Suprapubic skin (tissue), 4 donors: ENCODE results near the gene SAMD11. TPM values are rescaled to one million over a fixed set of nuclear protein-coding genes. Genes with fewer than 3 reads are reported as not detected.

Experiments
- DNase-seq, 2 donors: peaks; one replicate each; pipeline ENCODE4 v3.0.0-alpha.2; 2019; ENCODE audit warnings: low spot score in 2 of 2
- H3K27ac ChIP-seq: fragments of 200-600 bp; sonication (generic); one replicate; pipeline ENCODE4 v1.5.1; 2019
- H3K27me3 ChIP-seq: fragments of 200-600 bp; sonication (generic); one replicate; pipeline ENCODE4 v1.5.1; 2019
- H3K36me3 ChIP-seq: fragments of 200-600 bp; sonication (generic); one replicate; pipeline ENCODE4 v1.5.1; 2019
- H3K4me1 ChIP-seq: fragments of 200-600 bp; sonication (generic); one replicate; pipeline ENCODE4 v1.5.1; 2019
- H3K4me3 ChIP-seq: fragments of 200-600 bp; sonication (generic); one replicate; pipeline ENCODE4 v1.5.1; 2019; ENCODE audit warnings: mild to moderate bottlenecking
- H3K9me3 ChIP-seq: fragments of 200-600 bp; sonication (generic); one replicate; pipeline ENCODE4 v1.5.1; 2019
- EP300 ChIP-seq: sonication (generic); formaldehyde crosslinking; IDR thresholded peaks from one replicate; pipeline ENCODE4 v1.6.1; 2017; ENCODE audit warnings: antibody characterized with exemption
- POLR2A ChIP-seq, 2 donors: fragments of 450-650 bp; IDR thresholded peaks; one replicate each; pipeline ENCODE4 v1.6.1; 2017; ENCODE audit warnings: antibody characterized with exemption in 2 of 2, mild to moderate bottlenecking in 2 of 2, moderate library complexity in 2 of 2
- POLR2AphosphoS5 ChIP-seq, 3 donors: sonication (generic); formaldehyde crosslinking; IDR thresholded peaks; one replicate each; pipeline ENCODE4 v1.6.1; 2017; ENCODE audit warnings: antibody characterized with exemption in 3 of 3
- WGBS: methylation state at CpG from one replicate; pipeline ENCODE4 v1.1.5; 2018; 5-methylcytosine and 5-hydroxymethylcytosine counted together
- total RNA-seq, 4 donors: library from RNA; depleted of rRNA; stranded (reverse); fragments of >200 nt; gene quantifications; one replicate each; pipeline ENCODE4 v1.1.0, GENCODE V29; 2016
- TF ChIP-seq, protein P1 (sequence below), 2 donors: fragments of 200-600 bp in 1 of 2; fragments of 450-650 bp in 1 of 2; sonication (generic) in 1 of 2; IDR thresholded peaks; one replicate each; pipeline ENCODE4 v1.5.1; 2016 to 2019; ENCODE audit warnings: antibody characterized with exemption in 2 of 2, mild to moderate bottlenecking in 1 of 2, moderate library complexity in 1 of 2

Gene SAMD11
- total RNA-seq, 4 donors from 2014 or later = 0.85 to 2.0 (median 1.5) TPM; not detected in 1

- peaks cover 37% of the 10 kb centered on the region for H3K4me1 ChIP-seq
- WGBS = 0% methylated on average over 3 of the region's 48 CpGs
- no peak for TF ChIP-seq POLR2AphosphoS5 (IDR thresholded peaks at IDR 0.05)
- no peak for TF ChIP-seq EP300
- TF ChIP-seq POLR2A (IDR thresholded peaks at IDR 0.05) = no peak
- TF ChIP-seq, protein P1, sequence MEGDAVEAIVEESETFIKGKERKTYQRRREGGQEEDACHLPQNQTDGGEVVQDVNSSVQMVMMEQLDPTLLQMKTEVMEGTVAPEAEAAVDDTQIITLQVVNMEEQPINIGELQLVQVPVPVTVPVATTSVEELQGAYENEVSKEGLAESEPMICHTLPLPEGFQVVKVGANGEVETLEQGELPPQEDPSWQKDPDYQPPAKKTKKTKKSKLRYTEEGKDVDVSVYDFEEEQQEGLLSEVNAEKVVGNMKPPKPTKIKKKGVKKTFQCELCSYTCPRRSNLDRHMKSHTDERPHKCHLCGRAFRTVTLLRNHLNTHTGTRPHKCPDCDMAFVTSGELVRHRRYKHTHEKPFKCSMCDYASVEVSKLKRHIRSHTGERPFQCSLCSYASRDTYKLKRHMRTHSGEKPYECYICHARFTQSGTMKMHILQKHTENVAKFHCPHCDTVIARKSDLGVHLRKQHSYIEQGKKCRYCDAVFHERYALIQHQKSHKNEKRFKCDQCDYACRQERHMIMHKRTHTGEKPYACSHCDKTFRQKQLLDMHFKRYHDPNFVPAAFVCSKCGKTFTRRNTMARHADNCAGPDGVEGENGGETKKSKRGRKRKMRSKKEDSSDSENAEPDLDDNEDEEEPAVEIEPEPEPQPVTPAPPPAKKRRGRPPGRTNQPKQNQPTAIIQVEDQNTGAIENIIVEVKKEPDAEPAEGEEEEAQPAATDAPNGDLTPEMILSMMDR (IDR thresholded peaks at IDR 0.05) = no peak
- H3K4me3 ChIP-seq = peak overlapping the region; percentile 49
- H3K27me3 ChIP-seq = peaks cover 61% of the 10 kb centered on the region
- H3K9me3 ChIP-seq = no peaks in the 10 kb centered on the region
- DNase-seq = no peak
- peaks cover 29% of the 10 kb centered on the region for H3K36me3 ChIP-seq
- no peak overlapping the region for H3K27ac ChIP-seq
These were observed 18.7 kb downstream of the SAMD11 start for GRCh38 chr1:942411-942821.

GRCh38 chr1:942864-943533 lies 19.3 kb downstream of the SAMD11 start:
- H3K9me3 ChIP-seq = no peaks in the 10 kb centered on the region
- TF ChIP-seq POLR2AphosphoS5 (IDR thresholded peaks at IDR 0.05) (no peak), EP300 (no peak), POLR2A (IDR thresholded peaks at IDR 0.05) (no peak)
- TF ChIP-seq, protein P1 (IDR thresholded peaks at IDR 0.05) = no peak
- H3K36me3 ChIP-seq = peaks cover 35% of the 10 kb centered on the region
- WGBS = 17% methylated on average over 15 of the region's 27 CpGs
- peaks cover 55% of the 10 kb centered on the region for H3K27me3 ChIP-seq
- no peak overlapping the region for H3K27ac ChIP-seq
- H3K4me1 ChIP-seq = peaks cover 37% of the 10 kb centered on the region
- H3K4me3 ChIP-seq = peak overlapping the region; percentile 49
- no peak for DNase-seq

DNA sequence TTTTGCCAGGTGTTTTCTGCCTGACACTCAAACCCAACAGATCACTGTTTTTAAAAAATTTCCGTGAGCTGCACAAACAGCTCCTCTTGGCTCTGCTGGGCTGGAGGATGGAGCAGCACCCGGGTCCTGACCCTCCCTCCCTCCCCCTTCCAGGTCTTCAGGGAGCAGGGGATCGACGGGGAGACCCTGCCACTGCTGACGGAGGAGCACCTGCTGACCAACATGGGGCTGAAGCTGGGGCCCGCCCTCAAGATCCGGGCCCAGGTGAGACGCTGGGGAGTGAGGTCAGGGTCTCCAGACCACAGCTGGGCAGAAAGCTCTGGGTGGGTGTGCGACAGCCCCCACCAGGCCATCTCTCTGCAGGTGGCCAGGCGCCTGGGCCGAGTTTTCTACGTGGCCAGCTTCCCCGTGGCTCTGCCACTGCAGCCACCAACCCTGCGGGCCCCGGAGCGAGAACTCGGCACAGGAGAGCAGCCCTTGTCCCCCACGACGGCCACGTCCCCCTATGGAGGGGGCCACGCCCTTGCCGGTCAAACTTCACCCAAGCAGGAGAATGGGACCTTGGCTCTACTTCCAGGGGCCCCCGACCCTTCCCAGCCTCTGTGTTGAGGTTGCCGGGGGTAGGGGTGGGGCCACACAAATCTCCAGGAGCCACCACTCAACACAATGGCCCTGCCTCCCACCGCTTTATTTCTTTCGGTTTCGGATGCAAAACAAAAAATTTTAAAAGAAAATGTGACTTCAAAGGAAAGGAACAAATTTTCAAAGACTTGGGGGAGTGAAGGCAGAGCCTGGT lies 20.0 kb downstream of the SAMD11 start:
- Histone ChIP-seq H3K27ac (no peak overlapping the region), H3K27me3 (peaks cover 48% of the 10 kb centered on the region), H3K4me1 (peaks cover 37% of the 10 kb centered on the region), H3K4me3 (no peak overlapping the region), H3K9me3 (no peaks in the 10 kb centered on the region), H3K36me3 (peaks cover 42% of the 10 kb centered on the region)
- no peak for TF ChIP-seq POLR2A (IDR thresholded peaks at IDR 0.05)
- TF ChIP-seq, protein P1 (IDR thresholded peaks at IDR 0.05) = no peak
- no peak for TF ChIP-seq POLR2AphosphoS5 (IDR thresholded peaks at IDR 0.05)
- TF ChIP-seq EP300 = no peak
- DNase-seq = no peak
- WGBS = 76% methylated on average over 10 of the region's 27 CpGs

- Histone ChIP-seq H3K27me3 (peaks cover 41% of the 10 kb centered on the region), H3K9me3 (no peaks in the 10 kb centered on the region), H3K4me1 (peaks cover 36% of the 10 kb centered on the region), H3K36me3 (peaks cover 51% of the 10 kb centered on the region), H3K4me3 (no peak overlapping the region), H3K27ac (no peak overlapping the region)
- TF ChIP-seq, protein P1 (IDR thresholded peaks at IDR 0.05) = no peak
- TF ChIP-seq POLR2AphosphoS5 (IDR thresholded peaks at IDR 0.05) = no peak
- no peak for TF ChIP-seq POLR2A (IDR thresholded peaks at IDR 0.05)
- 68% methylated on average over 17 of the region's 28 CpGs for WGBS
- no peak for DNase-seq
These were observed 20.9 kb downstream of the SAMD11 start for GRCh38 chr1:944341-945325.
